AG10803 (cell line): ENCODE results near the gene CISD3.

Source experiments
- DNase-seq: peaks from one replicate; pipeline ENCODE4 v3.0.0; 2010; ENCODE audit warnings: low read depth
- H3K4me3 ChIP-seq: 2 replicates; pipeline ENCODE4 v1.5.1; 2011; ENCODE audit warnings: mild to moderate bottlenecking, low read length, control low read depth
- CTCF ChIP-seq: conservative IDR thresholded peaks from 2 replicates; pipeline ENCODE4 v1.5.1; 2011; ENCODE audit warnings: mild to moderate bottlenecking, low read length, control low read depth, inconsistent platforms

The CISD3 gene

GRCh38 chr17:38746004-38746848, 16.1 kb downstream of the CISD3 start:
- H3K4me3 ChIP-seq = peak overlapping the region; percentile 86
- TF ChIP-seq CTCF = no peak
- DNase-seq = no peak

- DNase-seq = no peak
- no peak for TF ChIP-seq CTCF
- peak overlapping the region; percentile 86 for H3K4me3 ChIP-seq
These were observed 16.8 kb downstream of the CISD3 start for GRCh38 chr17:38746849-38747462.

GRCh38 chr17:38747463-38748148, 17.5 kb downstream of the CISD3 start:
- no peak for DNase-seq
- H3K4me3 ChIP-seq = peak overlapping the region; percentile 86
- TF ChIP-seq CTCF = no peak

GRCh38 chr17:38748149-38748891, 18.2 kb downstream of the CISD3 start, which contains the start of gene PCGF2:
Gene PCGF2 (minus strand): TSS chr17:38748336. CDS start chr17:38740402, 7,934 bp downstream.
- H3K4me3 ChIP-seq = peak within 1 kb of the TSS; percentile 86
- no peak for TF ChIP-seq CTCF
- DNase-seq = peak; percentile 85

DNA sequence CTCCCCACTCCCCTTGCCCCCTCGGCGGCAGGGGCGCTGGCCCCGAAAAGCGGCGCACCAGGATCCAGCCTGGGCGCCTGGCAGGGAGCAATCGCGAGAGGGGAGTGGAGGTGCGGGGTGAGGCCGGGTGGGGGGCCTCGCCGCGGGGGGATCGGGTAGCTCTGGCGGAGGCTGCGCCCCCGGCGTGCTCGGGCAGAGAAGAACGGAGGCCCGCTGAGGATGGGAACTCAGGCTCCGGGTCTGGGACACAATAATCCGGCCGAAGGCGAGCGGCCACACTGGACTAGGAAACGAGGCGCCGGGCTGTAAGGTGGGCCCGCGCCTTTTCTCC, 18.7 kb downstream of the CISD3 start:
- TF ChIP-seq CTCF = no peak
- peak overlapping the region; percentile 86 for H3K4me3 ChIP-seq
- DNase-seq = no peak

GRCh38 chr17:38749223-38750043, 19.3 kb downstream of the CISD3 start:
- no peak for TF ChIP-seq CTCF
- H3K4me3 ChIP-seq = peak overlapping the region; percentile 86
- DNase-seq = peak; percentile 50
